Measurements from ENCODE around the gene C17orf107. TPM values are rescaled to one million over a fixed set of nuclear protein-coding genes. Genes with fewer than 3 reads are reported as not detected.

C17orf107 gene
- total and polyA plus RNA-seq, 2 of the 13 experiments (the other 11 are each of a cell fraction or from before 2014, with no cell fraction given), result 0.20 to 0.59 TPM

DNA sequence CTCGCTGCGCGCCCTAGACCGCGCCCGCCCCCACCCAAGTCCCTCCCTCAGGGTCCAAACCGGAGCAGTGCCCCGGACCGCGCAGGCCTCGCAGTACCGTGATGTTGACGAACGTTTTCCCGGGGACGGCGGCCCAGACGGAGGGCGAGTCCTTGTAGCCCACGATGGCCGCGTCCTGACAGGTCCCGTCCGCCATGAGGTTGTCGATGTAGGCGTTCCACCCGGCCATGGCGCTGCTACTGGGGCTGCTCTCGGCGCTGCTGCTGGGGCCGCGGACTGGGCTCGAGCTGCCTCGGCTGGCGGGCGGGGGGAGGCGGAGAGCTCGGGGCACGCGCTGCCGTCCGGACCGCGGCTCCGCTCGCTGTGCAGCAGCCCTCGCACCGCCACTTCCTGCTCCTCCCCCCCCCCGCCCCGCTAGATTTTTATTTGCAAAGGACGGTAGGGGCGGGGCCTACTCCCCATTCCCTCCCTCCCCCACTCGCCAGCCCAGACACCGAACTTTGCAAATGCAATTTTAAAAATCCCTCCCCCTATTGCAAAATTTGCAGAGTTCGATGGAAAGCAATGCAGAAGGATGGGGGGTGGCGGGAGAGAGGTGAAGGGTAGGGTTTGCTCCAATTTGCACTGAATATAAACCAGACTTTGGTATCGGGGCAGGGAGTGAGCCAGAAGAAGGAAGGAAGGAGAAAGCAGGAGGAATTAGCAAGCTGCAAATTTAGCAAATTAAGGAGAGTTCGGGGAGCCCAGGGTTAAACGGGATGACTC is 49.0 kb downstream of the C17orf107 start, which contains the start of gene PFN1 (continued):
- TF ChIP-seq, protein P1, sequence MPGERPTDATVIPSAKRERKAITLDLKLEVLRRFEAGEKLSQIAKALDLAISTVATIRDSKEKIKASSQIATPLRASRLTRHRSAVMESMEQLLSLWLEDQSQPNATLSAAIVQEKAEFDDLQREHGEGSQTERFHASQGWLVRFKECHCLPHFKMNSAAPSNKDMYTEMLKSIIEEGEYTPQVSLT (CRISPR knock-in tag; IDR thresholded peaks at IDR 0.05; ENCODE audit: borderline replicate concordance, low read depth), result no peak
- TF ChIP-seq LCORL (IDR thresholded peaks at IDR 0.05) (peak; percentile 73; the same call in 1 of the 2 replicates), LCORL (CRISPR knock-in tag; IDR thresholded peaks at IDR 0.05) (no peak; the same call in 1 of the 2 replicates), ZNF772 (CRISPR knock-in tag; IDR thresholded peaks at IDR 0.05) (peak; percentile 74; the same call in 1 of the 2 replicates), ZNF274 (CRISPR knock-in tag; IDR thresholded peaks at IDR 0.05) (no peak), KDM6A (CRISPR knock-in tag; IDR thresholded peaks at IDR 0.05; ENCODE audit: low read depth) (no peak), ZNF564 (CRISPR knock-in tag; IDR thresholded peaks at IDR 0.05) (0 out of 2 replicates have a peak, but pooled peaks have one; percentile 43), ZNF724P (CRISPR knock-in tag; IDR thresholded peaks at IDR 0.05; ENCODE audit: borderline replicate concordance) (no peak), GABPB1 (CRISPR knock-in tag; IDR thresholded peaks at IDR 0.05) (peak; percentile 53; the same call in 1 of the 2 replicates), JUND (CRISPR knock-in tag; IDR thresholded peaks at IDR 0.05) (no peak), ZNF33B (CRISPR knock-in tag; IDR thresholded peaks at IDR 0.05) (0 out of 2 replicates have a peak, but pooled peaks have one; percentile 34), DPF2 (CRISPR knock-in tag; IDR thresholded peaks at IDR 0.05; ENCODE audit: borderline replicate concordance, low read depth) (no peak), TGIF2 (CRISPR knock-in tag; IDR thresholded peaks at IDR 0.05) (no peak), SP4 (CRISPR knock-in tag; IDR thresholded peaks at IDR 0.05) (peak; percentile 32; the same call in 1 of the 2 replicates), SOX5 (CRISPR knock-in tag; IDR thresholded peaks at IDR 0.05; ENCODE audit: borderline replicate concordance) (no peak), TMF1 (CRISPR knock-in tag; IDR thresholded peaks at IDR 0.05; ENCODE audit: low read depth) (peak; percentile 36; the same call in 1 of the 2 replicates), SRSF1 (optimal IDR thresholded peaks at IDR 0.05; ENCODE audit: low read depth, low read length) (no peak)
- TF ChIP-seq, protein P2, sequence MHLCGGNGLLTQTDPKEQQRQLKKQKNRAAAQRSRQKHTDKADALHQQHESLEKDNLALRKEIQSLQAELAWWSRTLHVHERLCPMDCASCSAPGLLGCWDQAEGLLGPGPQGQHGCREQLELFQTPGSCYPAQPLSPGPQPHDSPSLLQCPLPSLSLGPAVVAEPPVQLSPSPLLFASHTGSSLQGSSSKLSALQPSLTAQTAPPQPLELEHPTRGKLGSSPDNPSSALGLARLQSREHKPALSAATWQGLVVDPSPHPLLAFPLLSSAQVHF (CRISPR knock-in tag; IDR thresholded peaks at IDR 0.05), result 0 out of 2 replicates have a peak, but pooled peaks have one; percentile 45
- TF ChIP-seq, protein P3, sequence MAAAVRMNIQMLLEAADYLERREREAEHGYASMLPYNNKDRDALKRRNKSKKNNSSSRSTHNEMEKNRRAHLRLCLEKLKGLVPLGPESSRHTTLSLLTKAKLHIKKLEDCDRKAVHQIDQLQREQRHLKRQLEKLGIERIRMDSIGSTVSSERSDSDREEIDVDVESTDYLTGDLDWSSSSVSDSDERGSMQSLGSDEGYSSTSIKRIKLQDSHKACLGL (CRISPR knock-in tag; IDR thresholded peaks at IDR 0.05), result 0 out of 2 replicates have a peak, but pooled peaks have one; percentile 17
- TF ChIP-seq, protein P4, sequence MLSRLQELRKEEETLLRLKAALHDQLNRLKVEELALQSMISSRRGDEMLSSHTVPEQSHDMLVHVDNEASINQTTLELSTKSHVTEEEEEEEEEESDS (CRISPR knock-in tag; IDR thresholded peaks at IDR 0.05; ENCODE audit: borderline replicate concordance), result no peak
- TF ChIP-seq, protein P5, sequence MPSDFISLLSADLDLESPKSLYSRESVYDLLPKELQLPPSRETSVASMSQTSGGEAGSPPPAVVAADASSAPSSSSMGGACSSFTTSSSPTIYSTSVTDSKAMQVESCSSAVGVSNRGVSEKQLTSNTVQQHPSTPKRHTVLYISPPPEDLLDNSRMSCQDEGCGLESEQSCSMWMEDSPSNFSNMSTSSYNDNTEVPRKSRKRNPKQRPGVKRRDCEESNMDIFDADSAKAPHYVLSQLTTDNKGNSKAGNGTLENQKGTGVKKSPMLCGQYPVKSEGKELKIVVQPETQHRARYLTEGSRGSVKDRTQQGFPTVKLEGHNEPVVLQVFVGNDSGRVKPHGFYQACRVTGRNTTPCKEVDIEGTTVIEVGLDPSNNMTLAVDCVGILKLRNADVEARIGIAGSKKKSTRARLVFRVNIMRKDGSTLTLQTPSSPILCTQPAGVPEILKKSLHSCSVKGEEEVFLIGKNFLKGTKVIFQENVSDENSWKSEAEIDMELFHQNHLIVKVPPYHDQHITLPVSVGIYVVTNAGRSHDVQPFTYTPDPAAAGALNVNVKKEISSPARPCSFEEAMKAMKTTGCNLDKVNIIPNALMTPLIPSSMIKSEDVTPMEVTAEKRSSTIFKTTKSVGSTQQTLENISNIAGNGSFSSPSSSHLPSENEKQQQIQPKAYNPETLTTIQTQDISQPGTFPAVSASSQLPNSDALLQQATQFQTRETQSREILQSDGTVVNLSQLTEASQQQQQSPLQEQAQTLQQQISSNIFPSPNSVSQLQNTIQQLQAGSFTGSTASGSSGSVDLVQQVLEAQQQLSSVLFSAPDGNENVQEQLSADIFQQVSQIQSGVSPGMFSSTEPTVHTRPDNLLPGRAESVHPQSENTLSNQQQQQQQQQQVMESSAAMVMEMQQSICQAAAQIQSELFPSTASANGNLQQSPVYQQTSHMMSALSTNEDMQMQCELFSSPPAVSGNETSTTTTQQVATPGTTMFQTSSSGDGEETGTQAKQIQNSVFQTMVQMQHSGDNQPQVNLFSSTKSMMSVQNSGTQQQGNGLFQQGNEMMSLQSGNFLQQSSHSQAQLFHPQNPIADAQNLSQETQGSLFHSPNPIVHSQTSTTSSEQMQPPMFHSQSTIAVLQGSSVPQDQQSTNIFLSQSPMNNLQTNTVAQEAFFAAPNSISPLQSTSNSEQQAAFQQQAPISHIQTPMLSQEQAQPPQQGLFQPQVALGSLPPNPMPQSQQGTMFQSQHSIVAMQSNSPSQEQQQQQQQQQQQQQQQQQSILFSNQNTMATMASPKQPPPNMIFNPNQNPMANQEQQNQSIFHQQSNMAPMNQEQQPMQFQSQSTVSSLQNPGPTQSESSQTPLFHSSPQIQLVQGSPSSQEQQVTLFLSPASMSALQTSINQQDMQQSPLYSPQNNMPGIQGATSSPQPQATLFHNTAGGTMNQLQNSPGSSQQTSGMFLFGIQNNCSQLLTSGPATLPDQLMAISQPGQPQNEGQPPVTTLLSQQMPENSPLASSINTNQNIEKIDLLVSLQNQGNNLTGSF (CRISPR knock-in tag; IDR thresholded peaks at IDR 0.05), result no peak
- TF ChIP-seq, protein P6, sequence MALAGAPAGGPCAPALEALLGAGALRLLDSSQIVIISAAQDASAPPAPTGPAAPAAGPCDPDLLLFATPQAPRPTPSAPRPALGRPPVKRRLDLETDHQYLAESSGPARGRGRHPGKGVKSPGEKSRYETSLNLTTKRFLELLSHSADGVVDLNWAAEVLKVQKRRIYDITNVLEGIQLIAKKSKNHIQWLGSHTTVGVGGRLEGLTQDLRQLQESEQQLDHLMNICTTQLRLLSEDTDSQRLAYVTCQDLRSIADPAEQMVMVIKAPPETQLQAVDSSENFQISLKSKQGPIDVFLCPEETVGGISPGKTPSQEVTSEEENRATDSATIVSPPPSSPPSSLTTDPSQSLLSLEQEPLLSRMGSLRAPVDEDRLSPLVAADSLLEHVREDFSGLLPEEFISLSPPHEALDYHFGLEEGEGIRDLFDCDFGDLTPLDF (CRISPR knock-in tag; IDR thresholded peaks at IDR 0.05), result 0 out of 2 replicates have a peak, but pooled peaks have one; percentile 6

Measured in HepG2 (cell line).